ENCODE measurements around the gene NUDCD3. TPM values are rescaled to one million over a fixed set of nuclear protein-coding genes. Genes with fewer than 3 reads are reported as not detected.

Gene NUDCD3
- total RNA-seq, 1 experiment from 2014 or later, result 71.9 TPM

- H3K27ac ChIP-seq (ENCODE audit: insufficient read length, low read depth, low read length), result no peak overlapping the region
- no peak overlapping the region for H2AFZ ChIP-seq (ENCODE audit: low read length)
- TF ChIP-seq CTCF (conservative IDR thresholded peaks at IDR 0.05), result no peak
- no CpG with 5 or more reads among the region's 7 CpGs for WGBS (ENCODE audit: extremely low coverage, insufficient read length, low lambda C conversion rate)
- no peaks in the 10 kb centered on the region for H3K79me2 ChIP-seq (ENCODE audit: insufficient read depth, low read length)
- H2BK20ac ChIP-seq (ENCODE audit: low read depth, low read length, poor library complexity, severe bottlenecking), result no peak overlapping the region
- H2BK120ac ChIP-seq (ENCODE audit: low read depth, low read length, poor library complexity, severe bottlenecking), result no peak overlapping the region
- no peaks in the 10 kb centered on the region for H3K27me3 ChIP-seq (ENCODE audit: insufficient read depth, low read length)
- H3K56ac ChIP-seq (ENCODE audit: insufficient read length, low read depth, low read length), result no peak overlapping the region
- H2BK12ac ChIP-seq (ENCODE audit: insufficient read length, low read depth, low read length), result no peak overlapping the region
- no peak overlapping the region for H3T11ph ChIP-seq (ENCODE audit: low read length)
- Mint-ChIP-seq H3K9me3 (peaks cover 4 to 5% of the 10 kb centered on the region in 2 experiments; a peak in 3 of 5 replicates), H3K4me1 (no peaks in the 10 kb centered on the region), H3K4me3 (no peak overlapping the region), H3K27me3 (ENCODE audit: low read depth) (peaks cover 7% of the 10 kb centered on the region), H3K36me3 (ENCODE audit: insufficient read depth in 1 of 3, low read depth in 3 of 3) (no peaks in the 10 kb centered on the region), H3K27ac (no peak overlapping the region; a peak in 1 of 7 replicates)
- H3K9ac ChIP-seq (ENCODE audit: extremely low read depth, insufficient read length, low read length), result no peak overlapping the region
- H3K18ac ChIP-seq (ENCODE audit: insufficient read length, low read depth, low read length), result no peak overlapping the region
- H3K4ac ChIP-seq (ENCODE audit: low read depth, low read length), result no peak overlapping the region
- H4K91ac ChIP-seq (ENCODE audit: insufficient read length, low read depth, low read length), result no peak overlapping the region
- H2AK5ac ChIP-seq (ENCODE audit: insufficient read length, low read length), result no peak overlapping the region
- no peaks in the 10 kb centered on the region for H3K4me1 ChIP-seq (ENCODE audit: insufficient read depth, low read length)
- H2BK5ac ChIP-seq (ENCODE audit: insufficient read length, low read length), result no peak overlapping the region
- H3K23me2 ChIP-seq (ENCODE audit: insufficient read length, low read depth, low read length, poor library complexity, severe bottlenecking), result no peaks in the 10 kb centered on the region
- H2BK15ac ChIP-seq (ENCODE audit: low read depth, low read length), result no peak overlapping the region
- no peak overlapping the region for H4K5ac ChIP-seq (ENCODE audit: insufficient read length, low read depth, low read length)
- DNase-seq, result no peak
- no peak overlapping the region for H3K4me2 ChIP-seq (ENCODE audit: insufficient read depth, insufficient read length, low read length)
- H3K79me1 ChIP-seq (ENCODE audit: insufficient read depth, low read depth, low read length, poor library complexity, severe bottlenecking), result no peaks in the 10 kb centered on the region
- H4K8ac ChIP-seq (replicated peaks; ENCODE audit: insufficient read length, low read depth, low read length), result no peak overlapping the region
- H3K14ac ChIP-seq (ENCODE audit: insufficient read depth, low read length), result no peak overlapping the region
- H3K9me3 ChIP-seq (ENCODE audit: control insufficient read depth, low read depth, low read length), result no peaks in the 10 kb centered on the region
- H3K23ac ChIP-seq (ENCODE audit: insufficient read length, low read depth, low read length), result no peak overlapping the region
- H4K20me1 ChIP-seq (ENCODE audit: control insufficient read depth, insufficient read depth, insufficient read length), result no peaks in the 10 kb centered on the region
These were observed 29.1 kb upstream of the NUDCD3 start for GRCh38 chr7:44519546-44519945.

Data from H9 (cell line).